NCI-H2171 (cell line): Measurements from ENCODE around the gene FBLN1.
"Not testable (repeated sequence)": the region's sequence is repeated elsewhere in the genome, so short reads cannot be mapped to it uniquely, and the experiment has no call there.

Source experiments
- DNase-seq: peaks from one replicate; lab custom pipeline; 2025; lab: John Stamatoyannopoulos, UW

Gene FBLN1

GRCh38 chr22:45585946-45586540 lies 83.4 kb downstream of the FBLN1 start:
- DNase-seq: no peak

GRCh38 chr22:45586651-45587405 lies 84.1 kb downstream of the FBLN1 start:
- no peak for DNase-seq

GRCh38 chr22:45587638-45588505 lies 85.2 kb downstream of the FBLN1 start:
- DNase-seq: no peak

GRCh38 chr22:45589556-45589955 lies 86.9 kb downstream of the FBLN1 start:
- DNase-seq: no peak

- DNase-seq: no peak
These were observed 87.6 kb downstream of the FBLN1 start for GRCh38 chr22:45590262-45590661.

GRCh38 chr22:45591633-45592213 lies 89.0 kb downstream of the FBLN1 start:
- not testable (repeated sequence) for DNase-seq

GRCh38 chr22:45594123-45594941 lies 91.6 kb downstream of the FBLN1 start:
- DNase-seq: no peak

GRCh38 chr22:45597460-45598192 lies 94.9 kb downstream of the FBLN1 start:
- DNase-seq: peak; percentile 43

- no peak for DNase-seq
These were observed 96.0 kb downstream of the FBLN1 start for GRCh38 chr22:45598596-45599217.

GRCh38 chr22:45599836-45600577 lies 97.3 kb downstream of the FBLN1 start:
- peak; percentile 19 for DNase-seq

- DNase-seq: peak; percentile 7
These were observed 98.4 kb downstream of the FBLN1 start for GRCh38 chr22:45600790-45601730.

GRCh38 chr22:45602004-45602733 lies 99.5 kb downstream of the FBLN1 start:
- no peak for DNase-seq

GRCh38 chr22:45602824-45603595 lies 100.3 kb downstream of the FBLN1 start:
- DNase-seq: peak; percentile 97

GRCh38 chr22:45603619-45604018 lies 100.9 kb downstream of the FBLN1 start:
- DNase-seq: peak; percentile 22

GRCh38 chr22:45608045-45608444 lies 105.4 kb downstream of the FBLN1 start:
- DNase-seq: not testable (repeated sequence)

- DNase-seq: no peak
These were observed 106.1 kb downstream of the FBLN1 start for GRCh38 chr22:45608763-45609180.

- DNase-seq: peak; percentile 87
These were observed 109.8 kb downstream of the FBLN1 start for GRCh38 chr22:45612451-45612901.
